Pancreas (tissue), 10 donors: ENCODE measurements around the gene RUNDC3A. TPM values are rescaled to one million over a fixed set of nuclear protein-coding genes. Genes with fewer than 3 reads are reported as not detected.

Experiments used
- ATAC-seq, 4 donors: fragments of 200-7000 bp; cut with Tn5 transposase; one replicate each; pipeline versions ENCODE4 v1.8.0 to v1.9.1; 2020; ENCODE audit warnings: mild to moderate bottlenecking in 4 of 4, moderate library complexity in 4 of 4
- DNase-seq, 6 donors: peaks; one replicate each; pipeline ENCODE4 v3.0.0-alpha.2; 2020
- FAIRE-seq: peaks from 2 replicates; lab custom pipeline; 2012; peaks lifted over from hg19 to GRCh38; lab: Jason Lieb, UNC
- H3K27ac ChIP-seq, 4 donors: fragments of 200-600 bp; sonication (generic); 1 replicate in 3 of 4; 2 replicates in 1 of 4; pipeline versions ENCODE4 v1.5.0 to v1.8.0; 2020
- H3K27me3 ChIP-seq, 4 donors: fragments of 200-600 bp; one replicate each; pipeline ENCODE4 v1.8.0; 2021
- H3K36me3 ChIP-seq, 3 donors: fragments of 200-600 bp; sonication (generic) in 1 of 3; one replicate each; pipeline versions ENCODE4 v1.5.0 to v1.8.0; 2020 to 2021
- H3K4me1 ChIP-seq, 3 donors: fragments of 200-600 bp; one replicate each; pipeline ENCODE4 v1.8.0; 2021
- H3K4me3 ChIP-seq, 4 donors: fragments of 200-600 bp; sonication (generic) in 2 of 4; one replicate each; pipeline versions ENCODE4 v1.5.0 to v1.8.0; 2020 to 2021
- H3K9me3 ChIP-seq, 4 donors: fragments of 200-600 bp; one replicate each; pipeline ENCODE4 v1.8.0; 2021
- WGBS, 2 donors: extraction: QIAGEN DNeasy Blood & Tissue Kit; methylation state at CpG; one replicate each; pipeline ENCODE4 v1.1.7; 2013; 5-methylcytosine and 5-hydroxymethylcytosine counted together
- intact Hi-C, 3 donors: fragments of 100-400 bp; cut with DNase I; formaldehyde crosslinking; loops; one replicate each; pipeline versions ENCODE4 v1.11.1 to v1.14.2; 2022
- polyA plus RNA-seq, 2 donors: library from polyadenylated mRNA; stranded (reverse); fragments of 200-250 nt; gene quantifications; one replicate each; pipeline ENCODE4 v1.2.3, GENCODE V29; 2013
- total RNA-seq, 6 donors: library from RNA; stranded (reverse); fragmentation: NEBNext Ultra II Directional in 4 of 6; extraction: Animal tissue kit (Norgen Biotek cat#: 25700) in 4 of 6; gene quantifications; one replicate each; pipeline versions ENCODE4 v1.2.1 to v1.2.4, GENCODE V29; 2021 to 2023
- TF ChIP-seq, protein P1 (sequence below), 4 donors: fragments of 200-600 bp; sonication (generic) in 3 of 4; IDR thresholded peaks; one replicate each; pipeline versions ENCODE4 v1.5.0 to v1.8.0; 2021; ENCODE audit warnings: antibody characterized with exemption in 4 of 4
- donor health status: healthy with polysubstance abuse.
- donor health status: DM: no; HTN: no; CAD: no; lungs with moderate emphysema.
- donor health status: DM: no; HTN: no; CAD: no.
- donor health status: control.
- donor health status: control.
- donor health status: Bipolar disorder and iron deficiency.
- donor health status: DM: yes; HTN: yes; CAD: no.
- donor health status: DM: no; HTN: no; CAD: no.
- donor health status: DM: no; HTN: no; CAD: no.
- donor health status: DM: yes; HTN: yes; CAD: no.

The RUNDC3A gene
- total and polyA plus RNA-seq, 8 donors, result 0.56 to 59.4 (median 4.1) TPM

DNA sequence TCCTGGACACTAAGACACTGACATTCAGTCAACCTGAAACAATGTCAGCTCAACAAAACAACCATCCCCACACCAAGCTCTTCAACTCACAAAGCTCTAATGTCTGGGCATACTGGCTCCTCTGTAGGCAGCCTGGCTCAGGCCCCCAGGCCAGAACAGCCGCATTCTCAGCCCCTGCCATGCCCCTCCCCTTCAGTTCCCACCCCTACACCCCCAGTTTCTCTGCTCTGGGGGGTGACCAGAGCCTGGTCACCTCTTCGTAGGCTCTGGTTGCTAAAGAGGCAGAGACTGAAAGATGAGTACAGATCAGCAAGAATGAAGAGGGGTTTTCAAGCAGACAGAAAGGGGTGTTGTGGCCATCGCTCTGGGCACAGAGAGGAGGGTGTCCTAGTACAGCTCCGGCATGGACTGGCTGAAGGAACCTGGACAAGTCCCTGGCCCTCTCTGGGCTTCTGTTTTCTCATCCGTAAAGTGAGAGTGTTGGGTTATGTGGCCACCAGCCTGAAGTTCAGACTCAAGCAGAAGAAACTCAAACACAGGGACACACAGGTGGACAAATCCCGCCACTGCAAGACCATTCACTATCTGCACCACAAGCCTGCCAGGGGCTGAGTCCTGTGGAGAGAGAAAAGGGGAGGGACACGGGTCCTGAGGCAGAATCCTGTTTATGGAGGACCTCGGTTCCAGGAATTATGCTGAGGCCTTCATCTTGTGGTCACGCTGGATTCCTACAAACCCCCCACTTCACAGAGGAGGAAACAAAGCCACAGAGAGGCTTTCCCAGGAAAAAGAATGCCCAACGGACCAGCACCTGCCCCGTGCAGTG, 39.5 kb upstream of the RUNDC3A start:
- FAIRE-seq (no peak), ATAC-seq (no peak)
- H3K27ac ChIP-seq, result no peak overlapping the region

DNA sequence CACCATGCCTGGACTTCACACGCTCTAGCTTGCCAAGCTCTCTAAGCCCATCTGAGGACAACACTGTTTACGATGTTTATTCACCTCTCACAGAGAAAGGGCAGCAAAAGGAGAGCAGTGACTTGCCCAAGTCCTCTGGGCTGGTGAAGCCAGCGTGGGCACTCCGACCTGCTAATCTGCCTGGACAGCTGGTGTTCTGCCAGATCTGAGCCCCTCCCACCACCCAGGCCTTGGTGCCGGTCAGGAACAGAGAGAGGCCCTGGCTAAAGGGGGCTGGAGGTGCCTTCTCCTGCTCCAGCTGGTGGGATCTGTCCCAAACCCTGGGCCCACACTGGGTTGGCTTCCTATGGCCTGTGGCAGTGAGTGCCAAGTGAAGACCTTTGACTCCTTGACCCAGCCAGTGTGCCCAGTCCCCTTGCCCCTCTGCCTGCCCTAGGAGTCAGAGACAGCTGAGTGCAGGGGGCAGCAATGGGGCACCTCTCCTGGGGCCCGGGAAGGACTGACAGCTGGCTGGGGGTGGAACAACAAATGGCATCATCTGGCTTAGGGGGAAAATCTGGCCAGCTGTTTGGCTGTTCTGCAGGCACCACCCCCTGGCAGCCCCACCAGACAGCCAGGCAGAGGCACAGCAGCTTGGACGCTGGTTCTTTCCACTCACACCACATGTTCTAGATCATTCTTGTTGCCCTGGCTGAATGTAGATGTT, 38.7 kb upstream of the RUNDC3A start:
- Histone ChIP-seq H3K27ac (no peak overlapping the region), H3K27me3 (no peaks in the 10 kb centered on the region), H3K9me3 (no peaks in the 10 kb centered on the region), H3K4me1 (no peaks in the 10 kb centered on the region), H3K36me3 (no peaks in the 10 kb centered on the region), H3K4me3 (no peak overlapping the region)
- 51 to 61% methylated on average over 7 of the region's 7 CpGs for WGBS, 2 donors
- no peak for ATAC-seq
- no peak for FAIRE-seq
- DNase-seq, result no peak
- TF ChIP-seq, protein P1, sequence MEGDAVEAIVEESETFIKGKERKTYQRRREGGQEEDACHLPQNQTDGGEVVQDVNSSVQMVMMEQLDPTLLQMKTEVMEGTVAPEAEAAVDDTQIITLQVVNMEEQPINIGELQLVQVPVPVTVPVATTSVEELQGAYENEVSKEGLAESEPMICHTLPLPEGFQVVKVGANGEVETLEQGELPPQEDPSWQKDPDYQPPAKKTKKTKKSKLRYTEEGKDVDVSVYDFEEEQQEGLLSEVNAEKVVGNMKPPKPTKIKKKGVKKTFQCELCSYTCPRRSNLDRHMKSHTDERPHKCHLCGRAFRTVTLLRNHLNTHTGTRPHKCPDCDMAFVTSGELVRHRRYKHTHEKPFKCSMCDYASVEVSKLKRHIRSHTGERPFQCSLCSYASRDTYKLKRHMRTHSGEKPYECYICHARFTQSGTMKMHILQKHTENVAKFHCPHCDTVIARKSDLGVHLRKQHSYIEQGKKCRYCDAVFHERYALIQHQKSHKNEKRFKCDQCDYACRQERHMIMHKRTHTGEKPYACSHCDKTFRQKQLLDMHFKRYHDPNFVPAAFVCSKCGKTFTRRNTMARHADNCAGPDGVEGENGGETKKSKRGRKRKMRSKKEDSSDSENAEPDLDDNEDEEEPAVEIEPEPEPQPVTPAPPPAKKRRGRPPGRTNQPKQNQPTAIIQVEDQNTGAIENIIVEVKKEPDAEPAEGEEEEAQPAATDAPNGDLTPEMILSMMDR (IDR thresholded peaks at IDR 0.05), result no peak
- intact Hi-C loops, result no loop called here

More for the DNA sequence above, 39.5 kb upstream of the RUNDC3A start:
- Histone ChIP-seq H3K36me3 (no peaks in the 10 kb centered on the region), H3K4me1 (no peaks in the 10 kb centered on the region), H3K27me3 (no peaks in the 10 kb centered on the region), H3K4me3 (no peak overlapping the region), H3K9me3 (no peaks in the 10 kb centered on the region)
- DNase-seq, result no peak
- TF ChIP-seq, protein P1 (IDR thresholded peaks at IDR 0.05), result no peak
- intact Hi-C loops, result no loop called here
- WGBS, 2 donors, result 67 to 68% methylated on average over 11 of the region's 11 CpGs

DNA sequence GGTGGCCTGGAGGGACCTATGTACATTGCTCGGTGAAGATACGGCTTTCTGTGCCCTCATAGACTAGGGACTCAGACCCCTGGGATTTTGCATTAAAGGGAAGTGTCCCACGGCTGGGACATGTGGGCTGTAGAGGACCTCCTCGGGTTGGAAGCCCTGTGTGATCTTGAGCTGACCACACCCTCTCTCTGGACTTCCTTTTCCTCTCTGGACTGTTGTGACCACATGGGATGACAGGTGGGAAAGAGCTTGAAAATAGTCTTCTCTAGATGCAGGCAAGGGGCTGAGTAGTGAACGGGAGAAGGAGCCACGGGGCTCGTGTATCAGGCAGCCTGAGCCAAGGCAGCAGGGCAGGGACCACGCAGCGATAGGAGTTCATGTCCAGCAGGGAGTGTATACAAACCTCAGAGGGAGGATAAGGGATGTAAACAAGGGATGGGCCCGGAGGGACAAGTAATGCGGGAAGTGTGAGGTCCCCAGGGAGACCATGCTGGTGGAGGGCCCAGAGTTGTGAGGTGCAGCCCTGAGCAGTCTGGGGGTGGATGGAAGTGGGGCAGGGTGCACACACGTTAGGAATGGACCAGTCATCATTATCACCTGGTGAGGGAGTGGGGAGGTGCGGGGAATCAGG, 36.0 kb upstream of the RUNDC3A start:
- no peaks in the 10 kb centered on the region for H3K9me3 ChIP-seq
- no peak overlapping the region for H3K4me3 ChIP-seq
- no peak for FAIRE-seq
- H3K4me1 ChIP-seq, result no peaks in the 10 kb centered on the region
- no peak overlapping the region for H3K27ac ChIP-seq
- TF ChIP-seq, protein P1 (IDR thresholded peaks at IDR 0.05), result no peak
- no peak for ATAC-seq
- H3K36me3 ChIP-seq, result no peaks in the 10 kb centered on the region
- intact Hi-C loops, result no loop called here
- no peak for DNase-seq
- 61 to 62% methylated on average over 13 of the region's 13 CpGs for WGBS, 2 donors
- no peaks in the 10 kb centered on the region for H3K27me3 ChIP-seq

DNA sequence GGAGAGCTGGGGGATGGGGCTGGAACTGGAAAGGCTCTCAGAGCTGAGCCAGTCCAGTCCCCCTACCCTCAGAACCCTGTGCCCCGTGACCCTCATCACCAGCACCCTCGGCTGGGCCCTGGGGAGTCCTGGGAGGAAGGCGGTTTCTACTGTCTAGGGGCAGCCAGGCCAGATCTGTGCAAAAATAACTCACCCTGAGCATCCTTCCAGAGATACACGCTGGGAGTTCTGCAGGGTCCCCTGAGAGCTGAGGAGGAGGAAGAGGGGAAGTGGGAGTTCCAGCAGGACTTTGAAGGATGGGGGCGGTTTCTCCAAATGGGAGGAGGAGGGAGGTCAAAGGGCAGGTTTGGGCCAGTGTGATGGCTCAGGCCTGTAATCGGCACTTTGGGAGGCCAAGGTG, 35.4 kb upstream of the RUNDC3A start:
- DNase-seq (no peak), ATAC-seq (no peak), FAIRE-seq (no peak)
- intact Hi-C loops, result no loop called here
- no peaks in the 10 kb centered on the region for H3K9me3 ChIP-seq
- 71 to 86% methylated on average over 6 of the region's 6 CpGs for WGBS, 2 donors
- no peaks in the 10 kb centered on the region for H3K27me3 ChIP-seq
- TF ChIP-seq, protein P1 (IDR thresholded peaks at IDR 0.05), result no peak
- H3K4me1 ChIP-seq, result no peaks in the 10 kb centered on the region
- no peaks in the 10 kb centered on the region for H3K36me3 ChIP-seq
- no peak overlapping the region for H3K27ac ChIP-seq
- H3K4me3 ChIP-seq, result no peak overlapping the region
